ENCODE data around the gene CDK4. TPM values are rescaled to one million over a fixed set of nuclear protein-coding genes. Genes with fewer than 3 reads are reported as not detected.
A peak's percentile ranks its signal among the peaks of the same experiment; 100 is the strongest.
"Not testable (repeated sequence)": the region's sequence is repeated elsewhere in the genome, so short reads cannot be mapped to it uniquely, and the experiment has no call there.

The CDK4 gene
- total and polyA plus RNA-seq, 9 donors = 92.1 to 192 (median 168) TPM

DNA sequence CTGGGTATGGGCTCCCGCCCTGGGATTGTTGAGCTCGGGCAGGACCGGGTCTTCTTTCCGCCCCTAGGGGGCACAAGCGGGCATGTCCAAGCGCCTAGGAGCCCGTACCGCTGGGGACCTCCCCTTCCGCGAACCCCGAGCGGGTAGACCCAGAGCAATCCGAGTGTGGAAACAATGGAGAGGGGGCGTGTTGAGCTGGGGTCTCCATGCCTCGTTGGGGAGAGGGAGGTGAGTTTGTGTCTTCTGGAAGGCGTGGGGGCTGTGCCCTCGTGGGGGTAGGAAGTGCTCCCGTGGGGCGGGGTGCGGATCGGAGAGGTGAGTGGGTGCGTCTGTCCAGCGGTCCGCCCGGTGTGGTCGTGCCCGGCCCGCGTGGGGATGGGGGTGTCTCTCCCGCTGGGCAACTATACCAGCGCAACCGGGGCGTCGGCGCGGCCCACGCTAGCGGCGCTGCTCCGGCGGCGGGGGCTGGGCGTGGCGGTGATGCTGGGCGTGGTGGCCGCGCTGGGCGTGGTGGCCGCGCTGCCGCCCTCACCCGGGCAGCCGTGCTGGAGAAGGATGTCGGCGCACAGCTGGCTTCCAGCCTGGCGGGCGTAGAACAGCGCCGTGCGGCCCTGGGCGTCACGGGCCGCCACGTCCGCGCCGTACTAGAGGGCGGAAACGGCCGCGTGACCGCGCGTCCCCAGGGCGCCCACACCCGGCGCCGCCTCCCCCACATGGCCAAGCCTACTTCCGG, 25.8 kb downstream of the CDK4 start:
- 10% methylated on average over 69 of the region's 79 CpGs for WGBS (ENCODE audit: insufficient coverage)
- DNase-seq = peak; percentile 80
- Histone ChIP-seq H3K4me3 (ENCODE audit: low read length) (peak overlapping the region; percentile 62), H3K27me3 (ENCODE audit: control insufficient read depth, insufficient read depth, low read length) (peaks cover 21% of the 10 kb centered on the region), H3K36me3 (ENCODE audit: control insufficient read depth, insufficient read depth, low read length) (peaks cover 15% of the 10 kb centered on the region), H3K4me1 (ENCODE audit: control insufficient read depth, insufficient read depth, low read length) (peaks cover 23% of the 10 kb centered on the region), H3K27ac (ENCODE audit: low read length) (peak overlapping the region; percentile 62), H3K9me3 (replicated peaks; ENCODE audit: control insufficient read depth, low read depth, low read length) (no peaks in the 10 kb centered on the region)

DNA sequence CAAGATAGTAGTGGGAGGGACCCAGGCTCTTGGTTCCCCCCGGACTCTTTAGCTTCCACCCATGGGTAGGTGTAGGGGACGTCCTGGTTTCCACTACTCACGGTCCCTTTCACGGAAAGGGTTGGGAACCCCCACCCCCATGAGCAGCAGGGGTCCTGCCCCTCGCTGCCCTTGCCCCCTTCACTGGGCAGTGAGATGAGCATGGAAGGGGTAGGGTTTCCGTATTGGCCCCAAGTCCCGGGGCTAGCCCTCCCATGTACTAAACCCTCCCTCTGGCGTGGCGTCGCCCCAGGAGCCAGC, 26.3 kb downstream of the CDK4 start:
- DNase-seq = no peak
- Histone ChIP-seq H3K36me3 (ENCODE audit: control insufficient read depth, insufficient read depth, low read length) (peaks cover 20% of the 10 kb centered on the region), H3K9me3 (replicated peaks; ENCODE audit: control insufficient read depth, low read depth, low read length) (no peaks in the 10 kb centered on the region), H3K27ac (ENCODE audit: low read length) (no peak overlapping the region), H3K4me1 (ENCODE audit: control insufficient read depth, insufficient read depth, low read length) (peaks cover 23% of the 10 kb centered on the region), H3K27me3 (ENCODE audit: control insufficient read depth, insufficient read depth, low read length) (peaks cover 21% of the 10 kb centered on the region), H3K4me3 (ENCODE audit: low read length) (peak overlapping the region; percentile 62)
- 20% methylated on average over 1 of the region's 10 CpGs for WGBS (ENCODE audit: insufficient coverage)

DNA sequence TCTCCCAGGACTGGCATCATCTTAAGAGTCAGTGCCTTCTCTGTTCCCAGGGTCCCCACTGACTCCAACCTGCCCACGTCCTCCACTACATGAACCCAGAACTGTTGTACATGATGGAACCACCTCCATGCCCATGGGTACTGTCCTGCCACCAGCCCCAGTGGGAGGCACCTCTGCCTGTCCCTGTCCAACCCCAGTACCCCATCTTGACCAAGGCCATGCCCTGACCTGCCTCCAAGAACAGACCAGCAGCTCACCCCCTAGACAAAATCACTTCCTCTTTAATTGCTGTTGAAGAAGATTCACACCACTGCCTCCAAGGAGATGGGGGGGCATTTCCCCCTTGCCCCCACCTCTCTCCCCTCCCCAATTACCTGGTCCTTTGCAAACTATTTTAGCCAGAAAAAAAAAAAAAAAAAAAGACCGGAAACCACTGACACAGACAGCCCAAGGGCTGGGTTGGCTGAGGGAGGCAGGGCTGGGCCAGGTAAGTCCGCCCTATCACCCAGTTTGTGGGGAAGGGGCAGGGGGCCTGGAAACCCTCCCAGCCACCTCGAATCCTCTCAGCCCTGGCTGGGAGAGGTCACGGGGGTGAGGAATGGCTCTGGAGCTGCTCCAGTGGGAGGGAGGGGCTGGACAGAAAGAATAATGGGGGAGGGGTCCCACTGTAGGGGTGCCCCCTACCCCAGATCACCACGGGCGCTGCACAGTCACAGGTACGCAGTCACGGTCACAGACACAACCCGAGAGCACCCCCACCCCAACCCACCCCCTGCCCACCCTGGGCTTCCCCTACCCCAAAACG, 27.0 kb downstream of the CDK4 start:
- H3K36me3 ChIP-seq (ENCODE audit: control insufficient read depth, insufficient read depth, low read length) = peaks cover 27% of the 10 kb centered on the region
- 82% methylated on average over 1 of the region's 11 CpGs for WGBS (ENCODE audit: insufficient coverage)
- H3K27me3 ChIP-seq (ENCODE audit: control insufficient read depth, insufficient read depth, low read length) = peaks cover 21% of the 10 kb centered on the region
- H3K4me1 ChIP-seq (ENCODE audit: control insufficient read depth, insufficient read depth, low read length) = peaks cover 20% of the 10 kb centered on the region
- no peaks in the 10 kb centered on the region for H3K9me3 ChIP-seq (replicated peaks; ENCODE audit: control insufficient read depth, low read depth, low read length)
- no peak overlapping the region for H3K4me3 ChIP-seq (ENCODE audit: low read length)
- no peak overlapping the region for H3K27ac ChIP-seq (ENCODE audit: low read length)
- peak; percentile 9 for DNase-seq

GRCh38 chr12:57724003-57724935, 27.8 kb downstream of the CDK4 start:
- Histone ChIP-seq H3K9me3 (replicated peaks; ENCODE audit: control insufficient read depth, low read depth, low read length) (no peaks in the 10 kb centered on the region), H3K36me3 (ENCODE audit: control insufficient read depth, insufficient read depth, low read length) (peaks cover 30% of the 10 kb centered on the region), H3K4me3 (ENCODE audit: low read length) (no peak overlapping the region), H3K27ac (ENCODE audit: low read length) (no peak overlapping the region), H3K4me1 (ENCODE audit: control insufficient read depth, insufficient read depth, low read length) (peaks cover 20% of the 10 kb centered on the region), H3K27me3 (ENCODE audit: control insufficient read depth, insufficient read depth, low read length) (peaks cover 21% of the 10 kb centered on the region)
- DNase-seq = no peak
- WGBS (ENCODE audit: insufficient coverage) = 77% methylated on average over 10 of the region's 12 CpGs

- no peaks in the 10 kb centered on the region for H3K9me3 ChIP-seq (replicated peaks; ENCODE audit: control insufficient read depth, low read depth, low read length)
- H3K4me3 ChIP-seq (ENCODE audit: low read length) = no peak overlapping the region
- no CpG with 5 or more reads among the region's 2 CpGs for WGBS (ENCODE audit: insufficient coverage)
- peaks cover 20% of the 10 kb centered on the region for H3K4me1 ChIP-seq (ENCODE audit: control insufficient read depth, insufficient read depth, low read length)
- H3K27ac ChIP-seq (ENCODE audit: low read length) = no peak overlapping the region
- H3K36me3 ChIP-seq (ENCODE audit: control insufficient read depth, insufficient read depth, low read length) = peaks cover 35% of the 10 kb centered on the region
- peaks cover 21% of the 10 kb centered on the region for H3K27me3 ChIP-seq (ENCODE audit: control insufficient read depth, insufficient read depth, low read length)
- no peak for DNase-seq
These were observed 28.5 kb downstream of the CDK4 start for GRCh38 chr12:57723630-57723962.

DNA sequence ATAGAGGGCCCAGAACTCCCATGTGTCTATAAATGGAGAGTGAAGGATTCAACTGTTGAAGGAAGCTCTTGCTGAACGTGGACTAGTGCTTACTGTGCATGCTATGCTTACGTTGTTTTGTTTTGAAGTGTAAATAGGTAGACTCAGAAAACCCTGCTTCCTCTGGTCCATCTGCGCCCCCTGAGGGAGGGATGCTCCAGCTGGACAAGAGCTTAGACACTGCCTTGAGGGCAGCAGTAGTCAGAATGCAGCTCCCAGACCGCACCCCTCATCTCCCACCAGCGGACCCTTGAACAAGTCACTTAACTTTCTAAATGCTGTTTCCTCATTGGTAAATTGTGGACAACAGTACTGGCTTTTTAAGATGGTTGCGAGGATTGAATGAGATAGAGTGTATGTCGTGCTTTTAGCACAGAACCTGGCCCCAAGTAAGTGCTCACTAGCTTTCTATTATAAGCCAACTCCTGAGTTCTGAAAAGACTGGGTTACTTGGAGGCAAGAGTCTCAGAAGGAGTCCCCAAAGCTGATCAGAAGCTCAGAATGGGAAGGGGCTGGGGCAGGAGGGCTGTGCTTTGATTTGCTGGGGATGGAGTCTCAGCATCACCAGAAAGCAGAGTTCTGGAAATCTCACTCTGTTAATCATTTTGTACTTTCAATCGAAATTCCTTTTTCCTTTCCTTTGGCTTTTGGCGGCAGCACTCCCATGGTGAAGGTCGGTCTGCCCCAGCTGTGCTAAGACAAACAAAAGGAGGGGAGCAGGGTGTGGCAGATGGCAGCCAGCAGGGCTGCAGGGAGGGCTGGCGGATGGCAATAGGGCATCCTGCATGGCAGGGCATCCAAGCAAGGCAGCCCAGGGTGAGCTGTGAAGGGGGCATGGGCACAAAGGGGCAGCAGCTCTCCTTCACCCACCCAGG, 29.1 kb downstream of the CDK4 start:
- H3K4me3 ChIP-seq (ENCODE audit: low read length) = no peak overlapping the region
- no peak overlapping the region for H3K27ac ChIP-seq (ENCODE audit: low read length)
- no peaks in the 10 kb centered on the region for H3K9me3 ChIP-seq (replicated peaks; ENCODE audit: control insufficient read depth, low read depth, low read length)
- peaks cover 17% of the 10 kb centered on the region for H3K27me3 ChIP-seq (ENCODE audit: control insufficient read depth, insufficient read depth, low read length)
- WGBS (ENCODE audit: insufficient coverage) = 30% methylated on average over 5 of the region's 11 CpGs
- peaks cover 20% of the 10 kb centered on the region for H3K4me1 ChIP-seq (ENCODE audit: control insufficient read depth, insufficient read depth, low read length)
- peaks cover 42% of the 10 kb centered on the region for H3K36me3 ChIP-seq (ENCODE audit: control insufficient read depth, insufficient read depth, low read length)
- no peak for DNase-seq

- H3K4me3 ChIP-seq (ENCODE audit: low read length); H3K27ac ChIP-seq (ENCODE audit: low read length); H3K27me3 ChIP-seq (ENCODE audit: control insufficient read depth, insufficient read depth, low read length); DNase-seq; H3K9me3 ChIP-seq (replicated peaks; ENCODE audit: control insufficient read depth, low read depth, low read length): not testable (repeated sequence)
- WGBS (ENCODE audit: insufficient coverage) = 92% methylated on average over 12 of the region's 16 CpGs
- Histone ChIP-seq H3K4me1 (ENCODE audit: control insufficient read depth, insufficient read depth, low read length) (peaks cover 12% of the 10 kb centered on the region), H3K36me3 (ENCODE audit: control insufficient read depth, insufficient read depth, low read length) (peaks cover 50% of the 10 kb centered on the region)
These were observed 30.1 kb downstream of the CDK4 start for GRCh38 chr12:57721846-57722608.

- Histone ChIP-seq H3K36me3 (ENCODE audit: control insufficient read depth, insufficient read depth, low read length) (peaks cover 61% of the 10 kb centered on the region), H3K27ac (ENCODE audit: low read length) (no peak overlapping the region), H3K27me3 (ENCODE audit: control insufficient read depth, insufficient read depth, low read length) (peaks cover 5% of the 10 kb centered on the region), H3K9me3 (replicated peaks; ENCODE audit: control insufficient read depth, low read depth, low read length) (no peaks in the 10 kb centered on the region), H3K4me1 (ENCODE audit: control insufficient read depth, insufficient read depth, low read length) (peaks cover 3% of the 10 kb centered on the region), H3K4me3 (ENCODE audit: low read length) (no peak overlapping the region)
- no peak for DNase-seq
- 86% methylated on average over 6 of the region's 11 CpGs for WGBS (ENCODE audit: insufficient coverage)
These were observed 31.2 kb downstream of the CDK4 start for GRCh38 chr12:57720606-57721595.

Measured in muscle of leg (tissue), 11 donors.